MM.1S (cell line): Measurements from ENCODE around the gene BTN3A1.
"Not testable (repeated sequence)": the region's sequence is repeated elsewhere in the genome, so short reads cannot be mapped to it uniquely, and the experiment has no call there.

Source experiments
- DNase-seq: peaks from one replicate; pipeline ENCODE4 v3.0.0-alpha.2; 2015
- H2AFZ ChIP-seq: fragments of 300-600 bp; sonication (generic); 2 replicates; pipeline ENCODE4 v1.6.0; 2016; ENCODE audit warnings: antibody characterized with exemption, low read length
- H3F3A ChIP-seq: fragments of 300-600 bp; sonication (generic); 2 replicates; pipeline ENCODE4 v1.6.1; 2016; ENCODE audit warnings: mild to moderate bottlenecking, antibody characterized with exemption, low read length, moderate library complexity, mixed read lengths; ENCODE audit not compliant: insufficient read depth
- H3K27ac ChIP-seq: fragments of 300-600 bp; sonication (generic); 2 replicates; pipeline ENCODE4 v1.5.1; 2016; ENCODE audit warnings: mild to moderate bottlenecking, low read length
- H3K27me3 ChIP-seq: fragments of 300-600 bp; sonication (generic); replicated peaks from 2 replicates; pipeline ENCODE4 v1.6.0; 2016; ENCODE audit warnings: low read length; ENCODE audit not compliant: insufficient read depth
- H3K36me3 ChIP-seq: fragments of 300-600 bp; sonication (generic); replicated peaks from 2 replicates; pipeline ENCODE4 v1.6.1; 2016; ENCODE audit warnings: mild to moderate bottlenecking, low read length, mixed read lengths; ENCODE audit not compliant: insufficient read depth
- H3K4me1 ChIP-seq: fragments of 300-600 bp; sonication (generic); 2 replicates; pipeline ENCODE4 v1.6.1; 2016; ENCODE audit warnings: low read length, mixed read lengths
- H3K4me2 ChIP-seq: fragments of 300-600 bp; sonication (generic); 2 replicates; pipeline ENCODE4 v1.6.0; 2016; ENCODE audit warnings: low read depth, low read length
- H3K4me3 ChIP-seq: fragments of 300-600 bp; sonication (generic); 2 replicates; pipeline ENCODE4 v1.5.1; 2016; ENCODE audit warnings: low read length, mixed read lengths
- H3K79me2 ChIP-seq: fragments of 300-600 bp; sonication (generic); 2 replicates; pipeline ENCODE4 v1.6.1; 2016; ENCODE audit warnings: mixed run types, low read length, mixed read lengths
- H3K9ac ChIP-seq: fragments of 300-600 bp; sonication (generic); 2 replicates; pipeline ENCODE4 v1.6.1; 2016; ENCODE audit warnings: low read length, mixed read lengths
- H3K9me2 ChIP-seq: fragments of 300-600 bp; sonication (generic); replicated peaks from 2 replicates; pipeline ENCODE4 v1.6.1; 2016; ENCODE audit warnings: mild to moderate bottlenecking, low read length, mixed read lengths; ENCODE audit not compliant: insufficient read depth
- H3K9me3 ChIP-seq: fragments of 300-600 bp; sonication (generic); replicated peaks from 2 replicates; pipeline ENCODE4 v1.6.1; 2016; ENCODE audit warnings: mild to moderate bottlenecking, low read length, mixed read lengths; ENCODE audit not compliant: insufficient read depth
- H4K20me1 ChIP-seq: fragments of 300-600 bp; sonication (generic); 2 replicates; pipeline ENCODE4 v1.6.1; 2016; ENCODE audit warnings: mild to moderate bottlenecking, low read length, moderate library complexity, mixed read lengths; ENCODE audit not compliant: insufficient read depth
- EZH2 ChIP-seq: fragments of 300-600 bp; sonication (generic); optimal IDR thresholded peaks from 2 replicates; pipeline ENCODE3; 2017; ENCODE audit warnings: low read depth, mild to moderate bottlenecking, antibody characterized with exemption, low read length, mixed read lengths
- EZH2phosphoT487 ChIP-seq: fragments of 300-600 bp; sonication (generic); IDR thresholded peaks from 2 replicates; pipeline ENCODE4 v1.6.1; 2018; ENCODE audit warnings: antibody characterized with exemption, low read length
- TF ChIP-seq, protein P1 (sequence below): fragments of 300-600 bp; sonication (generic); IDR thresholded peaks from 2 replicates; pipeline ENCODE4 v1.5.1; 2016; ENCODE audit warnings: antibody characterized with exemption, low read length, mixed read lengths

The BTN3A1 gene

GRCh38 chr6:26432627-26433201, 30.6 kb downstream of the BTN3A1 start:
- TF ChIP-seq EZH2 (no peak), EZH2phosphoT487 (no peak)
- TF ChIP-seq, protein P1, sequence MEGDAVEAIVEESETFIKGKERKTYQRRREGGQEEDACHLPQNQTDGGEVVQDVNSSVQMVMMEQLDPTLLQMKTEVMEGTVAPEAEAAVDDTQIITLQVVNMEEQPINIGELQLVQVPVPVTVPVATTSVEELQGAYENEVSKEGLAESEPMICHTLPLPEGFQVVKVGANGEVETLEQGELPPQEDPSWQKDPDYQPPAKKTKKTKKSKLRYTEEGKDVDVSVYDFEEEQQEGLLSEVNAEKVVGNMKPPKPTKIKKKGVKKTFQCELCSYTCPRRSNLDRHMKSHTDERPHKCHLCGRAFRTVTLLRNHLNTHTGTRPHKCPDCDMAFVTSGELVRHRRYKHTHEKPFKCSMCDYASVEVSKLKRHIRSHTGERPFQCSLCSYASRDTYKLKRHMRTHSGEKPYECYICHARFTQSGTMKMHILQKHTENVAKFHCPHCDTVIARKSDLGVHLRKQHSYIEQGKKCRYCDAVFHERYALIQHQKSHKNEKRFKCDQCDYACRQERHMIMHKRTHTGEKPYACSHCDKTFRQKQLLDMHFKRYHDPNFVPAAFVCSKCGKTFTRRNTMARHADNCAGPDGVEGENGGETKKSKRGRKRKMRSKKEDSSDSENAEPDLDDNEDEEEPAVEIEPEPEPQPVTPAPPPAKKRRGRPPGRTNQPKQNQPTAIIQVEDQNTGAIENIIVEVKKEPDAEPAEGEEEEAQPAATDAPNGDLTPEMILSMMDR, result no peak
- Histone ChIP-seq H3K4me3 (no peak overlapping the region), H3K4me1 (no peaks in the 10 kb centered on the region), H3K27me3 (no peaks in the 10 kb centered on the region), H3K9ac (no peak overlapping the region), H4K20me1 (no peaks in the 10 kb centered on the region), H3K79me2 (no peaks in the 10 kb centered on the region), H3K27ac (no peak overlapping the region), H3K9me2 (no peaks in the 10 kb centered on the region), H2AFZ (no peak overlapping the region), H3K4me2 (no peak overlapping the region), H3F3A (no peaks in the 10 kb centered on the region), H3K36me3 (no peaks in the 10 kb centered on the region), H3K9me3 (no peaks in the 10 kb centered on the region)
- DNase-seq, result no peak

- not testable (repeated sequence) for H3K27me3 ChIP-seq, H2AFZ ChIP-seq, H3K79me2 ChIP-seq
These were observed 31.6 kb downstream of the BTN3A1 start for GRCh38 chr6:26433680-26434079.

GRCh38 chr6:26436018-26436417, 33.9 kb downstream of the BTN3A1 start:
- TF ChIP-seq EZH2phosphoT487, result no peak
- no peak for TF ChIP-seq EZH2
- TF ChIP-seq, protein P1, result no peak
- H3K4me3 ChIP-seq, result no peak overlapping the region
- H3K4me1 ChIP-seq, result peaks cover 7% of the 10 kb centered on the region
- no peak overlapping the region for H2AFZ ChIP-seq
- H3K4me2 ChIP-seq, result no peak overlapping the region
- no peaks in the 10 kb centered on the region for H3K9me2 ChIP-seq
- DNase-seq, result no peak
- H3K27me3 ChIP-seq, result no peaks in the 10 kb centered on the region
- H3K9ac ChIP-seq, result no peak overlapping the region
- H3F3A ChIP-seq, result no peaks in the 10 kb centered on the region
- no peaks in the 10 kb centered on the region for H3K79me2 ChIP-seq
- H4K20me1 ChIP-seq, result no peaks in the 10 kb centered on the region
- H3K36me3 ChIP-seq, result no peaks in the 10 kb centered on the region
- no peaks in the 10 kb centered on the region for H3K9me3 ChIP-seq
- H3K27ac ChIP-seq, result no peak overlapping the region

More at GRCh38 chr6:26433680-26434079, 31.6 kb downstream of the BTN3A1 start:
- not testable (repeated sequence) for DNase-seq, H3K9me2 ChIP-seq, H3K4me2 ChIP-seq, H3K4me1 ChIP-seq, H3K4me3 ChIP-seq, H3K9me3 ChIP-seq, H3K36me3 ChIP-seq, H3K27ac ChIP-seq, H3F3A ChIP-seq, H4K20me1 ChIP-seq, H3K9ac ChIP-seq

- Histone ChIP-seq H3K79me2 (no peaks in the 10 kb centered on the region), H3K4me2 (no peak overlapping the region), H3K9me2 (no peaks in the 10 kb centered on the region), H3K9me3 (no peaks in the 10 kb centered on the region), H3K4me1 (peaks cover 7% of the 10 kb centered on the region), H2AFZ (no peak overlapping the region), H3K36me3 (no peaks in the 10 kb centered on the region), H4K20me1 (no peaks in the 10 kb centered on the region), H3K9ac (no peak overlapping the region), H3K27me3 (no peaks in the 10 kb centered on the region), H3F3A (no peaks in the 10 kb centered on the region), H3K4me3 (no peak overlapping the region), H3K27ac (no peak overlapping the region)
- no peak for TF ChIP-seq EZH2
- TF ChIP-seq, protein P1, result no peak
- no peak for DNase-seq
These were observed 35.5 kb downstream of the BTN3A1 start for GRCh38 chr6:26437550-26437949.
